CD8-positive, alpha-beta memory T cell (primary cell): Measurements from ENCODE around the gene SUSD4. TPM values are rescaled to one million over a fixed set of nuclear protein-coding genes. Genes with fewer than 3 reads are reported as not detected.
A peak's percentile ranks its signal among the peaks of the same experiment; 100 is the strongest.
"Not testable (repeated sequence)": the region's sequence is repeated elsewhere in the genome, so short reads cannot be mapped to it uniquely, and the experiment has no call there.

Experiments
- CTCF ChIA-PET: fragments of 350-600 bp; sonication (Branson Sonifier 250); formaldehyde crosslinking; loops from one replicate; lab custom pipeline; 2021; ENCODE audit warnings: antibody characterized with exemption; lab: Charles Lee
- POLR2A ChIA-PET: fragments of 350-600 bp; sonication (Branson Sonifier 250); formaldehyde crosslinking; loops from one replicate; lab custom pipeline; 2021; ENCODE audit warnings: antibody characterized with exemption; lab: Charles Lee
- DNase-seq, 5 donors: peaks; one replicate each; pipeline versions ENCODE4 v3.0.0 to v3.0.0-alpha.2; 2020 to 2022; ENCODE audit warnings: mixed read lengths in 1 of 5
- H3K27ac ChIP-seq: one replicate; pipeline ENCODE4 v1.7.0; 2013; ENCODE audit warnings: low read depth, mild to moderate bottlenecking, low read length, moderate library complexity
- H3K27me3 ChIP-seq: 2 replicates; pipeline ENCODE4 v1.7.0; 2013; ENCODE audit warnings: low read length, mild to moderate bottlenecking; ENCODE audit not compliant: insufficient read depth, poor library complexity, severe bottlenecking
- H3K36me3 ChIP-seq: 2 replicates; pipeline ENCODE4 v1.7.0; 2013; ENCODE audit warnings: mild to moderate bottlenecking, low read length, moderate library complexity; ENCODE audit not compliant: insufficient read depth
- H3K4me1 ChIP-seq: 2 replicates; pipeline ENCODE4 v1.7.0; 2013; ENCODE audit warnings: mild to moderate bottlenecking, low read length, moderate library complexity; ENCODE audit not compliant: insufficient read depth
- H3K4me3 ChIP-seq: 2 replicates; pipeline ENCODE4 v1.7.0; 2013; ENCODE audit warnings: mild to moderate bottlenecking, low read length
- H3K9me3 ChIP-seq: 2 replicates; pipeline ENCODE4 v1.7.0; 2013; ENCODE audit warnings: mild to moderate bottlenecking, low read length
- H3K27ac Mint-ChIP-seq, 8 donors: one replicate each; pipeline ENCODE4 v1.8.0; 2020 to 2021; ENCODE audit warnings: mixed read lengths in 8 of 8, mild to moderate bottlenecking in 6 of 8, inconsistent platforms in 3 of 8, moderate library complexity in 3 of 8
- H3K27me3 Mint-ChIP-seq, 2 donors: one replicate each; pipeline ENCODE4 v1.8.0; 2020 to 2021; ENCODE audit warnings: mixed read lengths in 2 of 2, mild to moderate bottlenecking in 1 of 2, moderate library complexity in 1 of 2
- H3K36me3 Mint-ChIP-seq, 3 donors: one replicate each; pipeline ENCODE4 v1.8.0; 2020 to 2021; ENCODE audit warnings: mixed read lengths in 3 of 3, inconsistent platforms in 1 of 3, mild to moderate bottlenecking in 1 of 3
- H3K4me1 Mint-ChIP-seq, 3 donors: one replicate each; pipeline ENCODE4 v1.8.0; 2020 to 2021; ENCODE audit warnings: mixed read lengths in 3 of 3, inconsistent platforms in 1 of 3, mild to moderate bottlenecking in 1 of 3
- H3K4me3 Mint-ChIP-seq, 7 donors: one replicate each; pipeline ENCODE4 v1.8.0; 2020 to 2021; ENCODE audit warnings: mixed read lengths in 7 of 7, mild to moderate bottlenecking in 6 of 7, moderate library complexity in 4 of 7, inconsistent platforms in 2 of 7
- H3K9me3 Mint-ChIP-seq, 5 donors: one replicate each; pipeline ENCODE4 v1.8.0; 2020 to 2022; ENCODE audit warnings: mixed read lengths in 5 of 5, mild to moderate bottlenecking in 3 of 5, moderate library complexity in 2 of 5, inconsistent platforms in 1 of 5
- polyA plus RNA-seq: library from polyadenylated mRNA; unstranded; fragments of 300-500 nt; fragmentation: Illumina TruSeq; gene quantifications from one replicate; pipeline ENCODE4 v1.2.3, GENCODE V29; 2021
- total RNA-seq, 2 experiments: library from RNA; stranded (reverse); gene quantifications; one replicate each; pipeline ENCODE4 v1.2.3, GENCODE V29; 2021

SUSD4 gene
- total and polyA plus RNA-seq, 3 experiments from 2014 or later, result 0.16 to 4.2 (median 0.18) TPM

- peaks cover 12 to 24% (median 15%) of the 10 kb centered on the region in 3 donors for H3K4me1 Mint-ChIP-seq
- H3K27me3 ChIP-seq, H3K4me3 Mint-ChIP-seq, H3K9me3 ChIP-seq, H3K27me3 Mint-ChIP-seq, H3K4me3 ChIP-seq, H3K9me3 Mint-ChIP-seq, H3K36me3 ChIP-seq, DNase-seq, H3K27ac ChIP-seq, H3K36me3 Mint-ChIP-seq, CTCF ChIA-PET, POLR2A ChIA-PET: not testable (repeated sequence)
- peaks cover 26% of the 10 kb centered on the region for H3K4me1 ChIP-seq
- peak overlapping the region in 2 of 8 donors; percentile 61 to 80 for H3K27ac Mint-ChIP-seq
These were observed 112.6 kb downstream of the SUSD4 start for GRCh38 chr1:223251387-223251786.

DNA sequence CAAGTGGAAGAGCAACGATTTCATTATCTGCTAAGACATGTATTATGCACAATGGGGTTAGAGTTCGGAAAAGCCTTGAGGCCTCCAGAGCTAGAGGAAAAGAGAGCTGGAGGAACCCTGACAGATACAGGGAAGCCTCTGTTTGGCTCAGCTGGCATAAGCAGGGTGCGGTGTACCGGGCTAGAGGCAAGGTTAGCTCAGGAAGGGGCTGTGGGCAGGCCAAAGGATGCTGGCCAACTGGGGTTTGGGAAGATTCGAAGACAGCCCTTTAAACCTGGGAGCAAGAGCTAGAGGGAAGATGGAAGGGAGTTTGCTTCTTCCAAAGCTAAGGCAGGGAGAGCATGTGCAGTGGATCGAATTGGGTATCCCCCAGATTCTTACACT, 113.4 kb downstream of the SUSD4 start:
- Histone ChIP-seq H3K36me3 (no peaks in the 10 kb centered on the region), H3K27me3 (no peaks in the 10 kb centered on the region), H3K4me1 (peaks cover 26% of the 10 kb centered on the region), H3K9me3 (no peaks in the 10 kb centered on the region), H3K4me3 (no peak overlapping the region), H3K27ac (no peak overlapping the region)
- H3K9me3 Mint-ChIP-seq, result no peaks in the 10 kb centered on the region
- peaks cover 7 to 9% of the 10 kb centered on the region in 2 donors for H3K27me3 Mint-ChIP-seq
- H3K27ac Mint-ChIP-seq, result peak overlapping the region in 4 of 8 donors; percentile 23 to 77 (median 50)
- peaks cover 12 to 24% (median 15%) of the 10 kb centered on the region in 3 donors for H3K4me1 Mint-ChIP-seq
- H3K36me3 Mint-ChIP-seq, result peaks cover 0 to 5% (median 3%) of the 10 kb centered on the region in 3 donors
- no peak for DNase-seq
- CTCF ChIA-PET, result no interaction called here
- POLR2A ChIA-PET, result no interaction called here
- H3K4me3 Mint-ChIP-seq, result no peak overlapping the region

- H3K4me3 ChIP-seq, result no peak overlapping the region
- Mint-ChIP-seq H3K27ac (peak overlapping the region in 6 of 8 donors; percentile 48 to 92 (median 78)), H3K9me3 (no peaks in the 10 kb centered on the region), H3K36me3 (peaks cover 0 to 5% (median 5%) of the 10 kb centered on the region in 3 donors), H3K4me1 (peaks cover 12 to 29% (median 15%) of the 10 kb centered on the region in 3 donors), H3K27me3 (peaks cover 7 to 15% of the 10 kb centered on the region in 2 donors), H3K4me3 (no peak overlapping the region)
- no peak overlapping the region for H3K27ac ChIP-seq
- peaks cover 26% of the 10 kb centered on the region for H3K4me1 ChIP-seq
- ChIA-PET CTCF (no interaction called here), POLR2A (no interaction called here)
- no peaks in the 10 kb centered on the region for H3K27me3 ChIP-seq
- no peak for DNase-seq
- H3K36me3 ChIP-seq, result no peaks in the 10 kb centered on the region
- H3K9me3 ChIP-seq, result no peaks in the 10 kb centered on the region
These were observed 113.9 kb downstream of the SUSD4 start for GRCh38 chr1:223249854-223250631.

DNA sequence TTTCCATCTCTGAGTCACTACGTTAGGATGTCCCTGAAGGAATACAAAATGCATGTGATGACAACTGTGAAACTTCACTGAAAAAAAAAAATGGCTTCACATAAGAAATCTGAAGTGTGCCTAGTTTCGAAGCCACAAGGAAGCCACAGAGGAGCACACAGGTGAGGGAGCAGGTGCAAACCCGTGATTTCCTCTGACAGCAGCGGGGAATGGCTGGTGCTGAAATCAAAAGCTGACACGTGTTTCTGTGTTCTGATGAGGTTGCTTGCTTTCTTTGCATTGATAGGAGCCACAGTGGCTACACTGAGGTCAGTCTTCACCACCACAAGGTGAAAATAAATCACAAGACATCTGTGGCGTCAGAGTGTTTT, 115.2 kb downstream of the SUSD4 start:
- POLR2A ChIA-PET, result no interaction called here
- Mint-ChIP-seq H3K4me3 (peak overlapping the region; percentile 15 to 62 (median 28)), H3K27me3 (peaks cover 7 to 22% of the 10 kb centered on the region in 2 donors), H3K9me3 (no peaks in the 10 kb centered on the region), H3K36me3 (peaks cover 0 to 5% (median 5%) of the 10 kb centered on the region in 3 donors), H3K4me1 (peaks cover 12 to 38% (median 22%) of the 10 kb centered on the region in 3 donors), H3K27ac (peak overlapping the region; percentile 20 to 96 (median 84))
- no peaks in the 10 kb centered on the region for H3K36me3 ChIP-seq
- no peak overlapping the region for H3K4me3 ChIP-seq
- DNase-seq, result peak; percentile 11 to 77 (median 52)
- no peaks in the 10 kb centered on the region for H3K27me3 ChIP-seq
- CTCF ChIA-PET, result no interaction called here
- no peak overlapping the region for H3K27ac ChIP-seq
- no peaks in the 10 kb centered on the region for H3K9me3 ChIP-seq
- H3K4me1 ChIP-seq, result peaks cover 37% of the 10 kb centered on the region

- Mint-ChIP-seq H3K4me3 (peak overlapping the region; percentile 15 to 62 (median 28)), H3K27ac (peak overlapping the region; percentile 37 to 96 (median 90)), H3K36me3 (peaks cover 0 to 5% (median 4%) of the 10 kb centered on the region in 3 donors), H3K4me1 (peaks cover 12 to 38% (median 22%) of the 10 kb centered on the region in 3 donors), H3K9me3 (no peaks in the 10 kb centered on the region), H3K27me3 (peaks cover 8 to 27% of the 10 kb centered on the region in 2 donors)
- POLR2A ChIA-PET, result no interaction called here
- CTCF ChIA-PET, result no interaction called here
- no peak overlapping the region for H3K27ac ChIP-seq
- H3K4me3 ChIP-seq, result no peak overlapping the region
- no peak for DNase-seq
- peaks cover 37% of the 10 kb centered on the region for H3K4me1 ChIP-seq
- no peaks in the 10 kb centered on the region for H3K9me3 ChIP-seq
- no peaks in the 10 kb centered on the region for H3K27me3 ChIP-seq
- H3K36me3 ChIP-seq, result no peaks in the 10 kb centered on the region
These were observed 115.8 kb downstream of the SUSD4 start for GRCh38 chr1:223248001-223248769.

GRCh38 chr1:223246476-223247112, 117.4 kb downstream of the SUSD4 start:
- no peaks in the 10 kb centered on the region for H3K9me3 Mint-ChIP-seq
- ChIA-PET CTCF (no interaction called here), POLR2A (no interaction called here)
- H3K36me3 ChIP-seq, result no peaks in the 10 kb centered on the region
- H3K4me3 ChIP-seq, result no peak overlapping the region
- peaks cover 0 to 5% (median 3%) of the 10 kb centered on the region in 3 donors for H3K36me3 Mint-ChIP-seq
- H3K27ac Mint-ChIP-seq, result peak overlapping the region in 2 of 8 donors; percentile 5 to 76
- peaks cover 12 to 38% (median 22%) of the 10 kb centered on the region in 3 donors for H3K4me1 Mint-ChIP-seq
- no peak for DNase-seq
- H3K9me3 ChIP-seq, result no peaks in the 10 kb centered on the region
- H3K27me3 Mint-ChIP-seq, result peaks cover 7 to 27% of the 10 kb centered on the region in 2 donors
- H3K27ac ChIP-seq, result no peak overlapping the region
- H3K4me3 Mint-ChIP-seq, result no peak overlapping the region
- peaks cover 37% of the 10 kb centered on the region for H3K4me1 ChIP-seq
- H3K27me3 ChIP-seq, result no peaks in the 10 kb centered on the region

DNA sequence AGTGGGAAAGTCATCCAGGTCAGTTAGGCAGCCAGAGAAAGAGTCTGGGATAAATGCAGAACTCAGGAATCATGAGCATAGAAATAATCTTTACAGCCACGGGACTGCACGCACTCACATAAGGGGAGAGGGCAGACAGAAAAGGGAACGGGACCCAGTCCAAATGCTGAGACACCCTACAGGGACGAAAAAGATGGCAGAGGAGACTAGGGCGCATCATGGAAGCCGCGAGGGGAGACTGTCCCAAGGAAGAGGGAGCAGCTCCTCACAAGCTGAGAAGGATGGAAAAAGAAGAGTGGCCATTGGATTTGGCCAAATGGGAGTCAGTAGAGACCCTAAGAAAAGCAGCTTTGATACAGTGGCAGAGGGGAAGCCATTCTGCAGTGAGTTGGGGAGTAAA, 118.0 kb downstream of the SUSD4 start:
- no peak overlapping the region for H3K27ac ChIP-seq
- H3K9me3 ChIP-seq, result no peaks in the 10 kb centered on the region
- no peak for DNase-seq
- no peaks in the 10 kb centered on the region for H3K27me3 ChIP-seq
- H3K36me3 ChIP-seq, result no peaks in the 10 kb centered on the region
- Mint-ChIP-seq H3K4me1 (peaks cover 12 to 44% (median 22%) of the 10 kb centered on the region in 3 donors), H3K27me3 (peaks cover 3 to 27% of the 10 kb centered on the region in 2 donors), H3K36me3 (peaks cover 0 to 3% (median under 1%) of the 10 kb centered on the region in 3 donors), H3K4me3 (peak overlapping the region in 1 of 7 donors; percentile 9), H3K27ac (no peak overlapping the region), H3K9me3 (no peaks in the 10 kb centered on the region)
- peaks cover 37% of the 10 kb centered on the region for H3K4me1 ChIP-seq
- H3K4me3 ChIP-seq, result no peak overlapping the region
- CTCF ChIA-PET, result no interaction called here
- POLR2A ChIA-PET, result no interaction called here
